Fibroblast of gingiva (primary cell): ENCODE measurements around the gene SUPT5H.
A peak's percentile ranks its signal among the peaks of the same experiment; 100 is the strongest.
"Not testable (repeated sequence)": the region's sequence is repeated elsewhere in the genome, so short reads cannot be mapped to it uniquely, and the experiment has no call there.

Source experiments
- DNase-seq: peaks from one replicate; pipeline ENCODE4 v3.0.0-alpha.2; 2011; ENCODE audit warnings: low read depth

Gene SUPT5H

GRCh38 chr19:39467941-39468340 is 22.6 kb downstream of the SUPT5H start:
- no peak for DNase-seq

GRCh38 chr19:39469036-39469435 is 23.7 kb downstream of the SUPT5H start:
- DNase-seq = no peak

GRCh38 chr19:39469567-39469966 is 24.2 kb downstream of the SUPT5H start:
- DNase-seq = no peak

GRCh38 chr19:39470724-39471339 is 25.4 kb downstream of the SUPT5H start:
- DNase-seq = no peak

- no peak for DNase-seq
Measured at GRCh38 chr19:39471756-39472536, 26.6 kb downstream of the SUPT5H start.

- no peak for DNase-seq
Measured at GRCh38 chr19:39472746-39473442, 27.5 kb downstream of the SUPT5H start.

GRCh38 chr19:39473443-39473960 is 28.1 kb downstream of the SUPT5H start:
- no peak for DNase-seq

- no peak for DNase-seq
Measured at GRCh38 chr19:39474139-39474620, 28.8 kb downstream of the SUPT5H start.

- no peak for DNase-seq
Measured at GRCh38 chr19:39475748-39476147, 30.4 kb downstream of the SUPT5H start.

GRCh38 chr19:39479319-39479801 is 34.0 kb downstream of the SUPT5H start:
- DNase-seq = not testable (repeated sequence)

- DNase-seq = no peak
Measured at GRCh38 chr19:39479916-39480315, 34.5 kb downstream of the SUPT5H start.

- peak; percentile 91 for DNase-seq
Measured at GRCh38 chr19:39480337-39481228, 35.2 kb downstream of the SUPT5H start, which contains the start of gene TIMM50. Gene TIMM50, plus strand, starts transcription at chr19:39480838. Its CDS starts 16 bp downstream, at chr19:39480854.

GRCh38 chr19:39481229-39481545 is 35.8 kb downstream of the SUPT5H start:
- DNase-seq = no peak

GRCh38 chr19:39481676-39482075 is 36.3 kb downstream of the SUPT5H start:
- DNase-seq = no peak

GRCh38 chr19:39483141-39483540 is 37.8 kb downstream of the SUPT5H start:
- DNase-seq = no peak

- no peak for DNase-seq
Measured at GRCh38 chr19:39489756-39490155, 44.4 kb downstream of the SUPT5H start.

- DNase-seq = no peak
Measured at GRCh38 chr19:39492225-39492624, 46.8 kb downstream of the SUPT5H start.

GRCh38 chr19:39492788-39493187 is 47.4 kb downstream of the SUPT5H start:
- DNase-seq = no peak

GRCh38 chr19:39494661-39495060 is 49.3 kb downstream of the SUPT5H start:
- no peak for DNase-seq

- no peak for DNase-seq
Measured at GRCh38 chr19:39496063-39496462, 50.7 kb downstream of the SUPT5H start.

- no peak for DNase-seq
Measured at GRCh38 chr19:39497701-39497995, 52.3 kb downstream of the SUPT5H start.
